GM18505 (cell line): ENCODE results near the gene NSMF.
"Not testable (repeated sequence)": the region's sequence is repeated elsewhere in the genome, so short reads cannot be mapped to it uniquely, and the experiment has no call there.

Source experiments
- ATAC-seq: cut with Tn5 transposase; IDR thresholded peaks from one replicate; pipeline ENCODE4 v1.9.1; 2021; ENCODE audit not compliant: unreplicated experiment
- POLR2A ChIP-seq: IDR thresholded peaks from 4 replicates; pipeline ENCODE4 v1.6.1; 2011; ENCODE audit warnings: borderline replicate concordance; ENCODE audit not compliant: insufficient read depth, insufficient read length; ENCODE audit errors: extremely low read depth

The NSMF gene

GRCh38 chr9:137455359-137455991 lies 3.7 kb downstream of the NSMF start:
- TF ChIP-seq POLR2A, result no peak
- no peak for ATAC-seq

DNA sequence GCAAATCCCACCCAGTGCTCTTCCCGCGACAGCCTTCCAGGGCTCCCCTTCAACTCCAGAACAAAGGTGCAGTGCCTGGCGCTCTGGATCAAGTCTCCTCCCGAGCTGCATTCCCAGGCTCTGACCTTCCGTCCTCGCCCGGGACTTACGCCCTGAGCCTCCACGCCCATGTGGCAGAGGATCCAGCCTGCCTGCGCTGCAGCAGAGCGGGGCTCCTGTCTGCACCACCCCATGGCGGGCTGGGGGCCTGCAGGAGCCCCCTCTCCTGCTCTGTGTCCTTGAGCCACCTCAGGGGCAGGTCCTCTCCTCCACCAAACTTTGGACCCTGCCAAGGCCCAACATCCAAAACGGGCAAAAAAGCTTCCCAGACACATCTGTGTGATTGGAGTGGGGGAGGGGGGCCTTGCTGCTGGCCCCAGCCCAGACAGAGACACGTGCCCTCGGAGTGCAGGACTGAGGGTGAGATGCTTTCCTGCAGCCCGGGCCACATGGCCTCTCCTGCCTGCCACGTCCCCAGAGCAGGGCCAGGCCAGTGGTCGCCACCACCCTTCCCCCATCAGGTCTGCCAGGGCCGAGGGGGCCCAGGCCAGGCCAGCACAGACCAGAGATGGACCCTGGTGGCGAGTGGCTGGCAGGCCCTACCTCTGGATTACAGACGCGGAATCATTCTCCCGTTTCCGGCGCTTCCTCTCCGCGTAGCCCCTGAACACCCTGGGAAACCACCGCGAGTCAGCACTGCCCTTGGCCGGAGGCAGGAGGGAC lies 4.4 kb downstream of the NSMF start:
- TF ChIP-seq POLR2A, result no peak
- no peak for ATAC-seq

DNA sequence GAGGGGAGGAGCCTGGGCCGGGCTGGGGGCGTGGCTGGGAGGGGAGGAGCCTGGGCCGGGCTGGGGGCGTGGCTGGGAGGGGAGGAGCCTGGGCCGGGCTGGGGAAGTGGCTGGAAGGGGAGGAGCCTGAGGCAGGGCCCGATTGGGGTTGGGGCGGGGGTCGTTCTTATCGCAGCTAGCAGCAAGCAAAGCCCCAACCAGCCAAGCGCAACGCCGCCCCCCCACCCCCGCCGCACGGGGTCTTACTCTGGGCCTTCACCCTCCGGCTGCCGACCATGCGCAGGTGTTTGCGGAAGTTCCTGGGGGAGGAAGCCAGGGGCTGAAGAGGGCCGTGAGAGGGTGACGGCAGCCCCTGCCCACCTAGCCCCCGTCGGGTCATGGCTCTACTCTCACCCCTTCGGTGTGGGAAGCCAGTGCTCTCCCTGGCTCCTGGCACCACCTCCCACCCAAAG lies 5.0 kb downstream of the NSMF start:
- no peak for TF ChIP-seq POLR2A
- no peak for ATAC-seq

DNA sequence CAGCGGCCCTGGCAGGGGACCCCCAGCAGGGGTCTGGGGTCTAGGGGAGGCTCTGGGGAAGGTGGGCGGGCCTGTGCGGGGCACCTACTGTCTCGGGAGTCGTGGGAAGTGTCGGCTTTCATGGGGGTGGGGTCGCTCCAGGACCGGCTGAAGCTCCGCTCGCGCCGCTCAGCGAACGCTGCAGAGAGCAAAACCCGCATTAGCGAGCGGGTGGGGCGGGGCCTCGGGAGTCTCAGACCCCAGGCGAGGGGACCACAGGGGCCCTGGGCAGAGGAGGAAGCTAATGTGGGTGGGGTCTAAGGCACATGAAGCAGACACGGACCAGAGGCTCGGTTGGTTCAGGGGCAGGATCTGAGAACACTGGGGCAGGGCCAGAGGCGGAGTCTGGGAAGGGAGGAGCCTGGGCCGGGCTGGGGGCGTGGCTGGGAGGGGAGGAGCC lies 5.5 kb downstream of the NSMF start:
- peak; percentile 53 for ATAC-seq

DNA sequence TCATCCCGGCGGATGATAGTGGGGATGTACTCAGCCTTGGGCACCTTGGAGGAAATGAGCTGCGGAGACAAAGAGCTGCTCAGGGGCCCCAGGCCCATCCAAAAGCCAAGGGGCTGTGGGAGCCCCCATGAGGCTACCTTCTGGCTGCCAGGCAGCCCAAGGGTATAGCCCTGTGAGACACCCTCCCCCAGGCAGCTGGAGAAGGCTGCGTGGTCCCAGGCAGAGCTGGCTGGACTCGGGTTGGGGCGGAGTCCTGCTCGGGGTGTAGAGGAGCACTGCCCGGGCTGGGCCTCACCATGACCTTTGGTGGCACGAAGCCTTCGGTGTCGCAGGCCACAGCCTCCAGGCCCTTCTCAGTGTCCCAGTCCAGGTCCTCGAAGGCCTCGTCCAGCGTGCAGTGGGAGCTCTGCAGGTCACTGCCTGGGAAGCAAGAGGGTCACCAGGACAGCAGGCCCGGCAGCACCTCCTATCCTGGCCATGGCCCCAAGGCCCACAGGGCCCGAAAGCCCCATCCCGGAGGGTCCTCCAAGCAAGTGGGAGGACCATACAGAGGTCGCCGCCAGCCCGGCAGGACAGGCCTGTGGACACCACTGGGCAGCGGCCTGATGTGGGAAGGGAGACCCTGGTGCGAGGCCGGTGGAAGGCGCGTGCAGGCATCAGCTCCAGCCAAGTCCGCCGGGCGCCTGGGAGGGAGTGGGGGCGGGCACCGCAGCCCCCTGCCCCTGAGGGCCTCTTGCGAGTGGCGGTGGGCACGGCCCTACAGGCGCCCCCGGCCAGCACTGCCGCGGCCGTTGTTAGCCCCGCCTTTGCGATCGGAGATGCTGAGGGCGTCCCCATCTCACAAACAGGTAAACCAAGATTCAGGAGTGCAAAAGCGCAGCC lies 6.1 kb downstream of the NSMF start:
- no peak for ATAC-seq
- TF ChIP-seq POLR2A, result no peak

More for the DNA sequence above, 5.5 kb downstream of the NSMF start:
- TF ChIP-seq POLR2A, result no peak

GRCh38 chr9:137452006-137452760 lies 7.0 kb downstream of the NSMF start:
- no peak for ATAC-seq
- no peak for TF ChIP-seq POLR2A

GRCh38 chr9:137451264-137452005 lies 7.7 kb downstream of the NSMF start:
- ATAC-seq, result not testable (repeated sequence)

DNA sequence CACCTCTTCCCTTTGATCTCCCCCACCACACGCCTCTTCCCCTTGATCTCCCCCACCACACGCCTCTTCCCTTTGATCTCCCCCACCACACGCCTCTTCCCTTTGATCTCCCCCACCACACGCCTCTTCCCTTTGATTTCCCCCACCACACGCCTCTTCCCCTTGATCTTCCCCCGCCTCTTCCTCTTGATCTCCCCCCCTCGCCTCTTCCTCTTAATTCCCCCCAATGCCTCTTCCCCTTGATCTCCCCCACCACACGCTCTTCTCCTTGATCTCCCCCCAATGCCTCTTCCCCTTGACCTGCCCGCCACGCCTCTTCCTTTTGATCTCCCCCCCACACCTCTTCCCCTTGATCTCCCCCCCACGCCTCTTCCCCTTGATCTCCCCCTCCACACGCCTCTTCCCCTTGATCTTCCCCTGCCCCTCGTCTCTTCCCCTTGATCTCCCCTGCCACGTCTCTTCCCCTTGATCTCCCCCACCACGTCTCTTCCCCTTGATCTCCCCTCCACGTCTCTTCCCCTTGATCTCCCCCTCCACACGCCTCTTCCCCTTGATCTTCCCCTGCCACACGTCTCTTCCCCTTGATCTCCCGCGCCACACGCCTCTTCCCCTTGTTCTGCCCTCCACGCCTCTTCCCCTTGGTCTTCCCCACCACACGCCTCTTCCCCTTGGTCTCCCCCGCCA lies 8.5 kb downstream of the NSMF start:
- not testable (repeated sequence) for ATAC-seq

DNA sequence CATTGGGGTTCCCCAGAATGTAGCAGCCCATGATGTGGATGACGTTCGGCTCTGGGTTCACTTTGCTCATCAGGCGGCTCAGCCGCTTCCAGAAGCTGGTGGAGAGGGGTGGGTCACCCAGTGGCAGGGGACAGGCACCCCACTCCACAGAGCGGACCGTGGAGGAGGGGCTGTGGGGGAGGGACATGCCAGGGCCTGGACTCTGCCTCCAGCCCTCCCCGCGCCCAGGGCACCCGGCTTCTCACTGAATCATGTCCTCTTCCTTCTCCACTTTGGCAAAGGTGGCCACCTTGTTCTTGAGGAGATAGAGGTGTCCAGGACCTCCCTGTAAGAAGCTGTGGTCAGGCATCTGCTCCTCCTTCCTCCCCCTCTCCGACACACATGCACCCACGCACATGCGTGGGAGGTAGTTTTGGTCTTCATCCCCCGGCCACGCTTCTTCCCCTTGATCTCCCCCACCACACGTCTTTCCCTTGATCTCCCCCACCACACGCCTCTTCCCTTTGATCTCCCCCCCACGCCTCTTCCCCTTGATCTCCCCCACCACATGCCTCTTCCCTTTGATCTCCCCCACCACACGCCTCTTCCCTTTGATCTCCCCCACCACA lies 9.1 kb downstream of the NSMF start:
- no peak for ATAC-seq
- TF ChIP-seq POLR2A, result no peak

DNA sequence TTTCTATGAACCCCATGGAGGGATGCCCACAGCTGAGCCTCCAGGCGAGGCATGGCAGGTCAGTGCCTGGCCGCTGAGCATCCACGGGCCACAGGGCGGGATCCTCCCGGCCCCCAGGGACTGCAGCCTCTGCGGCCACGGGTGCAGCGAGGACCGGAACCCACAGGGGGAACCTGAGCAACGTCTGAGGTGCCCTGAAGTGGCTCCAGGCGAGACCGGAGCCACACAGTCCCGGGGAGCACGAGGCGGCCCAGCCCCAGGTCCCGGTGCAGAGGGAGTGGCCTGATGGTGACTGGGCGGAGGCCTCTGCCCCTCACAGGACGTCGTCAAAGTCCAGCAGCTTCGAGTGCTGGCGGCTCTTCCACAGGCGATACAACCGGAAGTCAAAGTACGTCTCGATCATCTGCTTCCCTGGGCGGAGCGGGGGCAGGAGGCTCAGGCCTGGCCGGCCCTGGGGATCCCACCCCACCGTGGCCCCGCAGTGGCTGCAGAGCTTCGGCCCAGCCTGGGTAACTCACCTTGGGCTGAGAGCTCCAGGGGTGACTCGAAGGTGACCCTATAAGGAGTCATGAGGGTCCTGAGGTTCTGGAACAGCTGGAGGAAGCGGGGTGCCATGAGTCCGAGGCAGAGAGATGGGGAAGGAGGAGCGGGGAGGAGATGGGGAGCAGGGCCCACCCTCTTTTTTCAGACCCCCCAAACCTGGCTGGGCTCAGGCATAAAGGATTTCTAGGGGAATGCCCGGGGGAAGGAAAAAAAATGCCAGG lies 9.9 kb downstream of the NSMF start:
- ATAC-seq, result no peak
- no peak for TF ChIP-seq POLR2A

DNA sequence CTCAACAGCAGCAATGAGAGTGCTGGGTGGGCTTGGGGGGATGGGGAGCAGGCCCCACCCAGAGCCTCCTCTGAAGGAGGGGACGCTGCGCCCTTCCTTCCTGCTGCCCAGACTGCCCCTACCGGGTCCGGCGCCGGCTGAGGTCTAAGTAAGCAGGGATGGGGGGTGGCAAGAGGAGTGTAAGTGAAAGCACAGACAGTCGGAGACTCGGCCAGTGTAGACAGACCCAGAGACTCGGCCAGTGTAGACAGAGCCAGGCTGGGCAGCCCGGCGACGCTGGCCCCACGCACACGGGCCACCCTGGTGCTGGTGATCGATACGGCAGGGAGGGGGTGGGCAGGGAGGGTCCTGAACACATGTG lies 10.6 kb downstream of the NSMF start:
- ATAC-seq, result no peak
- TF ChIP-seq POLR2A, result no peak
